Gastrocnemius medialis (tissue), 4 donors: ENCODE data around the gene KLHL20.

Experiments used
- POLR2A ChIP-seq, 2 donors: fragments of 450-650 bp; IDR thresholded peaks; one replicate each; pipeline ENCODE4 v1.6.1; 2017; ENCODE audit warnings: antibody characterized with exemption in 2 of 2, mild to moderate bottlenecking in 2 of 2, moderate library complexity in 2 of 2
- TF ChIP-seq, protein P1 (sequence below), 5 experiments: fragments of 450-650 bp in 3 of 5; fragments of 200-600 bp in 2 of 5; sonication (generic) in 2 of 5; IDR thresholded peaks in 4 of 5; conservative IDR thresholded peaks in 1 of 5; 1 replicate in 4 of 5; 2 replicates in 1 of 5; pipeline ENCODE4 v1.5.1; 2016 to 2019; ENCODE audit warnings: antibody characterized with exemption in 5 of 5, mild to moderate bottlenecking in 3 of 5, moderate library complexity in 3 of 5

DNA sequence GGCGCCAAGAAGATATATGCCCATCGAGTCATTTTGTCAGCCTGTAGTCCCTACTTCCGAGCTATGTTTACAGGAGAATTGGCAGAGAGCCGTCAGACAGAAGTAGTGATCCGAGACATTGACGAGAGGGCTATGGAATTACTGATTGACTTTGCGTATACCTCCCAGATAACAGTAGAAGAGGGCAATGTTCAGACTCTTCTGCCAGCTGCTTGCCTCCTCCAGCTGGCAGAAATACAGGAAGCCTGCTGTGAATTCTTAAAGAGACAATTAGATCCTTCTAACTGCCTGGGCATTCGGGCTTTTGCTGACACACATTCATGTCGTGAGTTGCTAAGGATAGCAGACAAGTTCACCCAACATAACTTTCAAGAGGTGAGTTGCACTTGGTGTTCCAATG is 19.1 kb downstream of the KLHL20 start:
- TF ChIP-seq POLR2A (IDR thresholded peaks at IDR 0.05): no peak
- TF ChIP-seq, protein P1, sequence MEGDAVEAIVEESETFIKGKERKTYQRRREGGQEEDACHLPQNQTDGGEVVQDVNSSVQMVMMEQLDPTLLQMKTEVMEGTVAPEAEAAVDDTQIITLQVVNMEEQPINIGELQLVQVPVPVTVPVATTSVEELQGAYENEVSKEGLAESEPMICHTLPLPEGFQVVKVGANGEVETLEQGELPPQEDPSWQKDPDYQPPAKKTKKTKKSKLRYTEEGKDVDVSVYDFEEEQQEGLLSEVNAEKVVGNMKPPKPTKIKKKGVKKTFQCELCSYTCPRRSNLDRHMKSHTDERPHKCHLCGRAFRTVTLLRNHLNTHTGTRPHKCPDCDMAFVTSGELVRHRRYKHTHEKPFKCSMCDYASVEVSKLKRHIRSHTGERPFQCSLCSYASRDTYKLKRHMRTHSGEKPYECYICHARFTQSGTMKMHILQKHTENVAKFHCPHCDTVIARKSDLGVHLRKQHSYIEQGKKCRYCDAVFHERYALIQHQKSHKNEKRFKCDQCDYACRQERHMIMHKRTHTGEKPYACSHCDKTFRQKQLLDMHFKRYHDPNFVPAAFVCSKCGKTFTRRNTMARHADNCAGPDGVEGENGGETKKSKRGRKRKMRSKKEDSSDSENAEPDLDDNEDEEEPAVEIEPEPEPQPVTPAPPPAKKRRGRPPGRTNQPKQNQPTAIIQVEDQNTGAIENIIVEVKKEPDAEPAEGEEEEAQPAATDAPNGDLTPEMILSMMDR (IDR thresholded peaks at IDR 0.05 in 4 of 5, conservative IDR thresholded peaks at IDR 0.05 in 1 of 5): no peak
